Adrenal gland (tissue), 19 donors: ENCODE data around the gene RPL12. TPM values are rescaled to one million over a fixed set of nuclear protein-coding genes. Genes with fewer than 3 reads are reported as not detected.

Experiments used
- DNase-seq, 7 donors: peaks; one replicate each; pipeline ENCODE4 v3.0.0-alpha.2; 2019 to 2020
- H3K27ac ChIP-seq, 5 donors: fragments of 200-600 bp; sonication (generic) in 4 of 5; 1 replicate in 3 of 5; 2 replicates in 2 of 5; pipeline versions ENCODE4 v1.5.1 to v1.8.0; 2016 to 2020; ENCODE audit warnings: mild to moderate bottlenecking in 1 of 5
- H3K27me3 ChIP-seq: fragments of 200-600 bp; 2 replicates; pipeline ENCODE4 v1.8.0; 2021
- H3K36me3 ChIP-seq, 2 donors: fragments of 200-600 bp; replicated peaks in 1 of 2; 1 replicate in 1 of 2; 2 replicates in 1 of 2; pipeline versions ENCODE4 v1.5.1 to v1.8.0; 2018 to 2022
- H3K4me1 ChIP-seq, 2 donors: fragments of 200-600 bp; replicated peaks in 1 of 2; 1 replicate in 1 of 2; 2 replicates in 1 of 2; pipeline versions ENCODE4 v1.5.1 to v1.8.0; 2018 to 2021
- H3K4me3 ChIP-seq, 4 donors: fragments of 200-600 bp; sonication (generic) in 3 of 4; one replicate each; pipeline ENCODE4 v1.5.1; 2016 to 2018
- H3K9me3 ChIP-seq, 3 donors: fragments of 200-600 bp; sonication (generic) in 1 of 3; replicated peaks in 1 of 3; 1 replicate in 2 of 3; 2 replicates in 1 of 3; pipeline versions ENCODE4 v1.5.1 to v1.8.0; 2016 to 2021
- POLR2A ChIP-seq, 2 donors: fragments of 450-650 bp; IDR thresholded peaks; one replicate each; pipeline ENCODE4 v1.6.1; 2017; ENCODE audit warnings: antibody characterized with exemption in 2 of 2, mild to moderate bottlenecking in 2 of 2, moderate library complexity in 1 of 2
- WGBS, 4 donors: extraction: QIAGEN DNeasy Blood & Tissue Kit in 2 of 4; methylation state at CpG; one replicate each; pipeline versions ENCODE4 v1.1.5 to v1.1.7; 2013 to 2017; 5-methylcytosine and 5-hydroxymethylcytosine counted together
- intact Hi-C, 2 donors: fragments of 100-400 bp; cut with DNase I; formaldehyde crosslinking; loops; one replicate each; pipeline versions ENCODE4 v1.14.1 to v1.15.0; 2022 to 2023
- long read RNA-seq, 10 donors: library from polyadenylated mRNA in 3 of 10; unstranded in 2 of 10; stranded (forward) in 1 of 10; transcript quantifications; one replicate each; pipeline ENCODE4 v2.0.0 and lab custom pipeline, GENCODE V29; 2021 to 2026
- polyA plus RNA-seq, 3 donors: library from polyadenylated mRNA; stranded (reverse); fragments of 200-250 nt in 2 of 3; fragments of 350-450 nt in 1 of 3; fragmentation: Illumina TruSeq in 1 of 3; extraction: RNeasy Lipid Tissue Mini Kit (QIAGEN cat#74804) in 1 of 3; gene quantifications; one replicate each; pipeline ENCODE4 v1.2.3, GENCODE V29; 2013 to 2014
- total RNA-seq, 9 donors: library from RNA; depleted of rRNA in 4 of 9; stranded (reverse); fragments of >200 nt in 4 of 9; fragments of 120-200 nt in 1 of 9; fragmentation: NEBNext Ultra II Directional in 1 of 9; extraction: Animal tissue kit (Norgen Biotek cat#: 25700) in 1 of 9; gene quantifications; one replicate each; pipeline versions ENCODE4 v1.1.0 to v1.2.4, GENCODE V29; 2013 to 2023
- TF ChIP-seq, protein P1 (sequence below), 6 experiments: fragments of 450-650 bp in 4 of 6; fragments of 200-600 bp in 2 of 6; sonication (generic) in 1 of 6; IDR thresholded peaks; 1 replicate in 5 of 6; 2 replicates in 1 of 6; pipeline versions ENCODE4 v1.5.1 to v1.8.0; 2016 to 2021; ENCODE audit warnings: antibody characterized with exemption in 6 of 6, mild to moderate bottlenecking in 2 of 6, moderate library complexity in 1 of 6
- donor health status: healthy with polysubstance abuse.
- donor health status: Bipolar disorder and iron deficiency.
- donor health status: DM: yes; HTN: yes; CAD: no.
- donor health status: DM: no; HTN: no; CAD: no.
- donor health status: DM: no; HTN: no; CAD: no.
- donor health status: DM: yes; HTN: yes; CAD: no.

The RPL12 gene
- 1,000 to 10,000 TPM in 7 of 9 donors, 100 to 1,000 TPM in 2; 879 to 2,396 (median 1,437) TPM for total RNA-seq
- 1,000 to 10,000 TPM; 1,610 to 4,212 (median 2,925) TPM for polyA plus RNA-seq
- long read RNA-seq, donor 1, transcript RPL12-204 (7 exons, 864 nt) = minor isoform, 6 of 1,425 reads
- long read RNA-seq, donor 1, transcript RPL12-201 (7 exons, 633 nt) = major isoform, 605 of 1,425 reads
- long read RNA-seq, donor 1, transcript RPL12-203 (4 exons, 2,275 nt) = minor isoform, 164 of 1,425 reads
- long read RNA-seq, donor 1, partial matches to known transcripts = 614 of 1,425 reads
- long read RNA-seq, donor 1, other reads (novel, unspliced or antisense) = 33 of 1,425 reads
- long read RNA-seq, donor 2, transcript RPL12-201 (7 exons, 633 nt) = major isoform, 294 of 794 reads
- long read RNA-seq, donor 2, transcript RPL12-203 (4 exons, 2,275 nt) = minor isoform, 136 of 794 reads
- long read RNA-seq, donor 2, partial matches to known transcripts = 352 of 794 reads
- long read RNA-seq, donor 2, other reads (novel, unspliced or antisense) = 8 of 794 reads
- long read RNA-seq, donor 3, transcript RPL12-204 (7 exons, 864 nt) = minor isoform, 6 of 799 reads
- long read RNA-seq, donor 3, transcript RPL12-201 (7 exons, 633 nt) = major isoform, 375 of 799 reads
- long read RNA-seq, donor 3, transcript RPL12-203 (4 exons, 2,275 nt) = minor isoform, 70 of 799 reads
- long read RNA-seq, donor 3, partial matches to known transcripts = 331 of 799 reads
- long read RNA-seq, donor 3, other reads (novel, unspliced or antisense) = 14 of 799 reads
- long read RNA-seq, donor 4, transcript RPL12-201 (7 exons, 633 nt) = major isoform, 817 of 947 reads
- long read RNA-seq, donor 4, partial matches to known transcripts = 122 of 947 reads
- long read RNA-seq, donor 4, other reads (novel, unspliced or antisense) = 4 of 947 reads
- long read RNA-seq, donor 5, transcript RPL12-201 (7 exons, 633 nt) = major isoform, 444 of 468 reads
- long read RNA-seq, donor 5, transcript RPL12-204 (7 exons, 864 nt) = minor isoform, 7 of 468 reads
- long read RNA-seq, donor 5, partial matches to known transcripts = 12 of 468 reads
- long read RNA-seq, donor 5, other reads (novel, unspliced or antisense) = 3 of 468 reads
- long read RNA-seq, donor 6, transcript RPL12-201 (7 exons, 633 nt) = major isoform, 1,036 of 1,145 reads
- long read RNA-seq, donor 6, partial matches to known transcripts = 100 of 1,145 reads
- long read RNA-seq, donor 6, other reads (novel, unspliced or antisense) = 6 of 1,145 reads
- long read RNA-seq, donor 7, transcript RPL12-203 (4 exons, 2,275 nt) = minor isoform, 69 of 615 reads
- long read RNA-seq, donor 7, transcript RPL12-201 (7 exons, 633 nt) = major isoform, 203 of 615 reads
- long read RNA-seq, donor 7, partial matches to known transcripts = 333 of 615 reads
- long read RNA-seq, donor 7, other reads (novel, unspliced or antisense) = 5 of 615 reads
- long read RNA-seq, donor 8, transcript RPL12-204 (7 exons, 864 nt) = minor isoform, 9 of 1,612 reads
- long read RNA-seq, donor 8, transcript RPL12-203 (4 exons, 2,275 nt) = minor isoform, 170 of 1,612 reads
- long read RNA-seq, donor 8, transcript RPL12-201 (7 exons, 633 nt) = major isoform, 634 of 1,612 reads
- long read RNA-seq, donor 8, partial matches to known transcripts = 775 of 1,612 reads
- long read RNA-seq, donor 8, other reads (novel, unspliced or antisense) = 22 of 1,612 reads
- long read RNA-seq, donor 9, transcript RPL12-201 (7 exons, 633 nt) = major isoform, 478 of 1,062 reads
- long read RNA-seq, donor 9, transcript RPL12-203 (4 exons, 2,275 nt) = minor isoform, 120 of 1,062 reads
- long read RNA-seq, donor 9, partial matches to known transcripts = 446 of 1,062 reads
- long read RNA-seq, donor 9, other reads (novel, unspliced or antisense) = 13 of 1,062 reads
- long read RNA-seq, donor 10, transcript RPL12-204 (7 exons, 864 nt) = minor isoform, 5 of 827 reads
- long read RNA-seq, donor 10, transcript RPL12-201 (7 exons, 633 nt) = major isoform, 218 of 827 reads
- long read RNA-seq, donor 10, transcript RPL12-203 (4 exons, 2,275 nt) = minor isoform, 102 of 827 reads
- long read RNA-seq, donor 10, partial matches to known transcripts = 490 of 827 reads
- long read RNA-seq, donor 10, other reads (novel, unspliced or antisense) = 11 of 827 reads

DNA sequence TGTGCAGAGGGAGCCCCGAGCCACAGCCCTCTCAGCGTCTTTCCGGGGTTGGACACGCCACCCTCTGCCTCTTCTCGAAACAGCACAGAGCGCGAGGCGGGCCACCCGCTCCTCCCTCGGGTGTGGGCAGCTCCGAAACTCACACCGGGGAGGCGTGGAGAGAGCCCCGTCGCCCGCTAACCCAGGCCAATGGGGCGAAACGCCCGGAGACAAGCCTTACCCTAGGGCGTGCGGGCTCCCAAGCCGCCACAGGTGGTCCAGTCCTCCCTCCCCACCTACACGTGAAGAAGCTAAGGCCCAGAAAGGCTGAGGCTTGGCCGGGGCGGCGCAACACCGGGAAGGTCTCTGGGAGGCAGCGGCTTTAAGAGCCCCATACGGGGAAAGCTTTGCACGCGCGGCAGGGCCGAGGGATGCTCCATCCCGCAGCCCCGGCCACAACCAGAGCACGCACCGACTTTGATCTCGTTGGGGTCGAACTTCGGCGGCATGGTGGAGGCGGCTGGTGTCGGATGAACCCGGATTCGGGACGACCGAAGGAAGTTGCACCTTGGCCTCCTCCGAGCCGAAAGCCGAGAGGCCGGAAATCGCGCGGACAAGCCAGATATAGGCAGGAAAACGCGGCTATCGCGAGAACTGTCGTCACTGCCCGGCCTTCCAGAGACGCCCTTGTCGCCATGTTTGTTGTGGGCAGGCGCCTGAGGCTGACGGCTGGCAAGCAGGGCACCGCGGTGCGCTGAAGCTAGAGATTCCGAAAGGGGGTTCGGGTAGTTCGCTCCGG, at the start of gene RPL12, which contains the start of gene LRSAM1:
Gene RPL12 (minus strand): TSS at position 577 of the 778 bp plus-strand sequence. CDS start 89 bp downstream, at position 488.
Gene LRSAM1 (plus strand): TSS at position 681 of the 778 bp plus-strand sequence. CDS start 3,018 bp downstream, outside the sequence.
- intact Hi-C loops = no loop called here
- TF ChIP-seq, protein P1, sequence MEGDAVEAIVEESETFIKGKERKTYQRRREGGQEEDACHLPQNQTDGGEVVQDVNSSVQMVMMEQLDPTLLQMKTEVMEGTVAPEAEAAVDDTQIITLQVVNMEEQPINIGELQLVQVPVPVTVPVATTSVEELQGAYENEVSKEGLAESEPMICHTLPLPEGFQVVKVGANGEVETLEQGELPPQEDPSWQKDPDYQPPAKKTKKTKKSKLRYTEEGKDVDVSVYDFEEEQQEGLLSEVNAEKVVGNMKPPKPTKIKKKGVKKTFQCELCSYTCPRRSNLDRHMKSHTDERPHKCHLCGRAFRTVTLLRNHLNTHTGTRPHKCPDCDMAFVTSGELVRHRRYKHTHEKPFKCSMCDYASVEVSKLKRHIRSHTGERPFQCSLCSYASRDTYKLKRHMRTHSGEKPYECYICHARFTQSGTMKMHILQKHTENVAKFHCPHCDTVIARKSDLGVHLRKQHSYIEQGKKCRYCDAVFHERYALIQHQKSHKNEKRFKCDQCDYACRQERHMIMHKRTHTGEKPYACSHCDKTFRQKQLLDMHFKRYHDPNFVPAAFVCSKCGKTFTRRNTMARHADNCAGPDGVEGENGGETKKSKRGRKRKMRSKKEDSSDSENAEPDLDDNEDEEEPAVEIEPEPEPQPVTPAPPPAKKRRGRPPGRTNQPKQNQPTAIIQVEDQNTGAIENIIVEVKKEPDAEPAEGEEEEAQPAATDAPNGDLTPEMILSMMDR (IDR thresholded peaks at IDR 0.05) = no peak
- TF ChIP-seq POLR2A (IDR thresholded peaks at IDR 0.05) = peak; percentile 99 to 100
- DNase-seq = peak; percentile 96 to 99 (median 98)
- Histone ChIP-seq H3K27me3 (no peaks in the 10 kb centered on the region), H3K9me3 (no peaks in the 10 kb centered on the region), H3K36me3 (peaks cover 0 to 54% of the 10 kb centered on the region in 2 donors), H3K4me1 (peaks cover 16 to 38% of the 10 kb centered on the region in 2 donors), H3K27ac (peak within 1 kb of the TSS; percentile 87 to 93 (median 93)), H3K4me3 (peak within 1 kb of the TSS; percentile 63 to 81 (median 76))
- WGBS, 4 donors = 0 to 2% (median 2%) methylated on average over 3 to 71 of the region's 71 CpGs; no CpG with 5 or more reads in 1 of the 4 donors

DNA sequence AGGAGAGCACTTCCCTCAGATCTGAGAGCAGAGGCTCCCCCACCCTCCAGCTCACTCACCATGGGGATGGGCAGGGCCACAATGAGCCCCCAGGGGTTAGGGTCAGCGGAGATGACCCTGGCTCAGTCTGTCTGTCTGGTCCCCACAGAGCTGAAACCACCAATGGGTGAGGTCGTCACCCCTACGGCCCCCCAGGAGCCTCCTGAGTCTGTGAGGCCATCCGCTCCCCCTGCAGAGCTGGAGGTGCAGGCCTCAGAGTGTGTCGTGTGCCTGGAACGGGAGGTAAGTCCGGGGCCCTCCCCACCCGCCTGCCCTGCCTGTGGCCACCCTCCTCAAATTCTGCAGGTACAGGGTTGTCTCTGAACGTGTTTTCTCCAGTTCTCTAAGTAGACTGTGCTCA, 49.7 kb upstream of the RPL12 start:
- H3K36me3 ChIP-seq = peaks cover 0 to 40% of the 10 kb centered on the region in 2 donors
- TF ChIP-seq, protein P1 (IDR thresholded peaks at IDR 0.05) = no peak
- TF ChIP-seq POLR2A (IDR thresholded peaks at IDR 0.05) = no peak
- H3K27me3 ChIP-seq = no peaks in the 10 kb centered on the region
- H3K9me3 ChIP-seq = no peaks in the 10 kb centered on the region
- H3K4me3 ChIP-seq = no peak overlapping the region
- 85 to 93% (median 86%) methylated on average over 4 to 9 of the region's 9 CpGs for WGBS, 4 donors
- H3K4me1 ChIP-seq = peaks cover 10 to 24% of the 10 kb centered on the region in 2 donors
- H3K27ac ChIP-seq = no peak overlapping the region
- intact Hi-C loops = loop anchor here (5.0 to 10.0 kb wide), 3 partner anchors 86 to 424 kb away; partner anchors contain the start of gene TOR2A (in 1 of the 2)
- no peak for DNase-seq
